HepG2 (cell line): ENCODE results near the gene PPM1G. TPM values are rescaled to one million over a fixed set of nuclear protein-coding genes. Genes with fewer than 3 reads are reported as not detected.

ENCODE experiments used
- ARNT ChIP-seq: fragments of 450-650 bp; IDR thresholded peaks from 2 replicates; pipeline ENCODE4 v1.6.1; 2017
- ATF1 ChIP-seq: IDR thresholded peaks from 2 replicates; pipeline ENCODE4 v1.6.1; 2016; ENCODE audit warnings: mild to moderate bottlenecking, control low read depth
- BHLHE40 ChIP-seq: IDR thresholded peaks from 2 replicates; pipeline ENCODE4 v1.6.1; 2011; ENCODE audit warnings: low read length, improper control_type of control experiment
- HHEX ChIP-seq: IDR thresholded peaks from 2 replicates; pipeline ENCODE4 v1.6.1; 2016; ENCODE audit warnings: control low read depth
- HNF4G ChIP-seq, 2 experiments: sonication (generic) in 1 of 2; formaldehyde crosslinking in 1 of 2; IDR thresholded peaks; 2 replicates each; pipeline versions ENCODE4 v1.4.0 to v1.6.1; 2011 to 2020; ENCODE audit warnings: borderline replicate concordance in 2 of 2, low read depth in 2 of 2, mild to moderate bottlenecking in 2 of 2, low read length in 1 of 2, missing genetic modification reagents in 1 of 2, moderate library complexity in 1 of 2
- NFIB ChIP-seq: sonication (generic); formaldehyde crosslinking; IDR thresholded peaks from 2 replicates; pipeline ENCODE4 v1.9.0; 2021; ENCODE audit warnings: missing genetic modification reagents, mild to moderate bottlenecking, borderline replicate concordance
- SALL2 ChIP-seq: sonication (generic); formaldehyde crosslinking; IDR thresholded peaks from 2 replicates; pipeline ENCODE4 v1.8.1; 2023; ENCODE audit warnings: mild to moderate bottlenecking, missing genetic modification reagents, inconsistent platforms
- TBX3 ChIP-seq: fragments of 450-650 bp; IDR thresholded peaks from 2 replicates; pipeline ENCODE4 v1.6.1; 2017; ENCODE audit warnings: antibody characterized with exemption, mild to moderate bottlenecking, inconsistent platforms, borderline replicate concordance
- ZNF235 ChIP-seq: sonication (generic); formaldehyde crosslinking; IDR thresholded peaks from 2 replicates; pipeline ENCODE4 v1.8.1; 2023; ENCODE audit warnings: mild to moderate bottlenecking, missing genetic modification reagents, borderline replicate concordance
- ZNF24 ChIP-seq: fragments of 450-650 bp; IDR thresholded peaks from 2 replicates; pipeline ENCODE4 v1.6.1; 2017; ENCODE audit warnings: antibody characterized with exemption, mild to moderate bottlenecking
- ZNF775 ChIP-seq: sonication (generic); formaldehyde crosslinking; IDR thresholded peaks from 2 replicates; pipeline ENCODE4 v1.4.0; 2020; ENCODE audit warnings: missing genetic modification reagents, mild to moderate bottlenecking, moderate library complexity, borderline replicate concordance
- polyA plus RNA-seq, 8 experiments: library from polyadenylated mRNA; depleted of rRNA in 3 of 8; stranded (reverse) in 7 of 8; unstranded in 1 of 8; fragments of >200 nt; fragmentation: Illumina TruSeq in 4 of 8; extraction: Trizol in 4 of 8; gene quantifications; 2 replicates each; pipeline versions ENCODE4 v1.2.1 to v1.2.3, GENCODE V29; 2011 to 2016; ENCODE audit warnings: low read depth in 4 of 8, missing spikeins in 1 of 8, mixed read lengths in 1 of 8; ENCODE audit not compliant: insufficient read depth in 1 of 8
- total RNA-seq, 5 experiments: library from RNA; depleted of rRNA; stranded (reverse); fragments of >200 nt; fragmentation: Illumina TruSeq; extraction: Trizol; gene quantifications; 2 replicates each; pipeline ENCODE4 v1.2.3, GENCODE V29; 2016; ENCODE audit warnings: low read depth in 1 of 5
- TF ChIP-seq, protein P1 (sequence below), 2 experiments: sonication (generic) in 1 of 2; formaldehyde crosslinking in 1 of 2; IDR thresholded peaks; 2 replicates each; pipeline versions ENCODE4 v1.6.1 to v1.9.0; 2014 to 2022; ENCODE audit warnings: antibody characterized with exemption in 1 of 2, borderline replicate concordance in 1 of 2, inconsistent platforms in 1 of 2, low read depth in 1 of 2, missing genetic modification reagents in 1 of 2
- TF ChIP-seq, protein P2 (sequence below): IDR thresholded peaks from 2 replicates; pipeline ENCODE4 v1.6.1; 2016
- TF ChIP-seq, protein P3 (sequence below): sonication (generic); formaldehyde crosslinking; IDR thresholded peaks from 2 replicates; pipeline ENCODE4 v1.5.1; 2020; ENCODE audit warnings: missing genetic modification reagents, mild to moderate bottlenecking, borderline replicate concordance
- TF ChIP-seq, protein P4 (sequence below): sonication (generic); formaldehyde crosslinking; IDR thresholded peaks from 2 replicates; pipeline ENCODE4 v1.4.0; 2020; ENCODE audit warnings: mild to moderate bottlenecking, missing genetic modification reagents
- TF ChIP-seq, protein P5 (sequence below): sonication (generic); formaldehyde crosslinking; IDR thresholded peaks from 2 replicates; pipeline ENCODE4 v1.4.0; 2020; ENCODE audit warnings: missing genetic modification reagents

The PPM1G gene
- total and polyA plus RNA-seq, 2 of the 13 experiments (the other 11 are each of a cell fraction or from before 2014, with no cell fraction given), result 58.2 to 213 TPM

DNA sequence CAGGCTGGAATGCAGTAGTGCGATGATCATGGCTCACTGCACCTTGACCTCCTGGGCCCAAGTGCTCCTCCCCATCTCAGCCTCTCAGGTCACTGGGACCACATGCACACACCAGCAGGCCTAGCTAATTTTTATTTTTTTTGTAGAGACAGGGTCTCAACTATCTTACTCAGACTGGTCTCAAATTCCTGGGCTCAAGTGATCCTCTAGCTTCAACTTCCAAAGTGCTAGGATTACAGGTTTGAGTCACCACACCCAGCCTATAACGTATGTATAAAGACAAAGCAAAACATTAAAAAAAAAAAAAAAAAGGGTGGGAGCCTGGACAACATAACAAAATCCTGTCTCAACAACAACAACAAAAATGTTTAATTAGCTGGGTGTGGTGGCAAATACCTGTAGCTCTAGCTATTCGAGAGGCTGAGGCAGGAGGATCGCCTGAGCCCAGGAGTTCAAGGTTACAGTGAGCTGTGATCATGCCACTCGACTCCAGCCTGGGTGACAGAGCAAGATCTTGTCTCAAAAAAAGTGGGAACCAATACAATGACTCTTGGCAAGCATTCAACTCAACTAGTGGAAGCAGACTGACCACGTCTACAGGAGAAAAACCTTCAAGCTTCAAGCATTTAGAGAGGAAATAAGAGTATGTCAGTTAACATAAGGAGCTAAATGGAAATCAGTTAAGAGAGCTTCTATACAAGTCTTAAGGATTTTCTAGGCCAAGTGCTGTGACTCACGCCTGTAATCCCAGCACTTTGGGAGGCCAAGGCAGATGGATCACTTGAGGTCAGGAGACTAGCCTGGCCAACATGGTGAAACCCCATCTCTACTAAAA, 55.4 kb downstream of the PPM1G start (continued):
- TF ChIP-seq, protein P1, sequence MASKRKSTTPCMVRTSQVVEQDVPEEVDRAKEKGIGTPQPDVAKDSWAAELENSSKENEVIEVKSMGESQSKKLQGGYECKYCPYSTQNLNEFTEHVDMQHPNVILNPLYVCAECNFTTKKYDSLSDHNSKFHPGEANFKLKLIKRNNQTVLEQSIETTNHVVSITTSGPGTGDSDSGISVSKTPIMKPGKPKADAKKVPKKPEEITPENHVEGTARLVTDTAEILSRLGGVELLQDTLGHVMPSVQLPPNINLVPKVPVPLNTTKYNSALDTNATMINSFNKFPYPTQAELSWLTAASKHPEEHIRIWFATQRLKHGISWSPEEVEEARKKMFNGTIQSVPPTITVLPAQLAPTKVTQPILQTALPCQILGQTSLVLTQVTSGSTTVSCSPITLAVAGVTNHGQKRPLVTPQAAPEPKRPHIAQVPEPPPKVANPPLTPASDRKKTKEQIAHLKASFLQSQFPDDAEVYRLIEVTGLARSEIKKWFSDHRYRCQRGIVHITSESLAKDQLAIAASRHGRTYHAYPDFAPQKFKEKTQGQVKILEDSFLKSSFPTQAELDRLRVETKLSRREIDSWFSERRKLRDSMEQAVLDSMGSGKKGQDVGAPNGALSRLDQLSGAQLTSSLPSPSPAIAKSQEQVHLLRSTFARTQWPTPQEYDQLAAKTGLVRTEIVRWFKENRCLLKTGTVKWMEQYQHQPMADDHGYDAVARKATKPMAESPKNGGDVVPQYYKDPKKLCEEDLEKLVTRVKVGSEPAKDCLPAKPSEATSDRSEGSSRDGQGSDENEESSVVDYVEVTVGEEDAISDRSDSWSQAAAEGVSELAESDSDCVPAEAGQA (IDR thresholded peaks at IDR 0.05; ENCODE audit: low read depth), result no peak
- TF ChIP-seq, protein P1 (CRISPR knock-in tag; IDR thresholded peaks at IDR 0.05; ENCODE audit: borderline replicate concordance), result no peak
- no peak for TF ChIP-seq ARNT
- no peak for TF ChIP-seq ZNF775 (CRISPR knock-in tag)
- no peak for TF ChIP-seq ZNF235 (CRISPR knock-in tag)
- TF ChIP-seq, protein P2, sequence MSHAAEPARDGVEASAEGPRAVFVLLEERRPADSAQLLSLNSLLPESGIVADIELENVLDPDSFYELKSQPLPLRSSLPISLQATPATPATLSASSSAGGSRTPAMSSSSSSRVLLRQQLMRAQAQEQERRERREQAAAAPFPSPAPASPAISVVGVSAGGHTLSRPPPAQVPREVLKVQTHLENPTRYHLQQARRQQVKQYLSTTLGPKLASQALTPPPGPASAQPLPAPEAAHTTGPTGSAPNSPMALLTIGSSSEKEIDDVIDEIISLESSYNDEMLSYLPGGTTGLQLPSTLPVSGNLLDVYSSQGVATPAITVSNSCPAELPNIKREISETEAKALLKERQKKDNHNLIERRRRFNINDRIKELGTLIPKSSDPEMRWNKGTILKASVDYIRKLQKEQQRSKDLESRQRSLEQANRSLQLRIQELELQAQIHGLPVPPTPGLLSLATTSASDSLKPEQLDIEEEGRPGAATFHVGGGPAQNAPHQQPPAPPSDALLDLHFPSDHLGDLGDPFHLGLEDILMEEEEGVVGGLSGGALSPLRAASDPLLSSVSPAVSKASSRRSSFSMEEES (CRISPR knock-in tag), result no peak; the same call in none of the 2 replicates
- TF ChIP-seq ZNF24, result no peak
- no peak for TF ChIP-seq BHLHE40
- no peak for TF ChIP-seq SALL2 (CRISPR knock-in tag)
- TF ChIP-seq, protein P3, sequence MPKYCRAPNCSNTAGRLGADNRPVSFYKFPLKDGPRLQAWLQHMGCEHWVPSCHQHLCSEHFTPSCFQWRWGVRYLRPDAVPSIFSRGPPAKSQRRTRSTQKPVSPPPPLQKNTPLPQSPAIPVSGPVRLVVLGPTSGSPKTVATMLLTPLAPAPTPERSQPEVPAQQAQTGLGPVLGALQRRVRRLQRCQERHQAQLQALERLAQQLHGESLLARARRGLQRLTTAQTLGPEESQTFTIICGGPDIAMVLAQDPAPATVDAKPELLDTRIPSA (CRISPR knock-in tag), result no peak
- no peak for TF ChIP-seq NFIB (CRISPR knock-in tag)
- TF ChIP-seq HHEX (CRISPR knock-in tag), result no peak
- TF ChIP-seq, protein P4, sequence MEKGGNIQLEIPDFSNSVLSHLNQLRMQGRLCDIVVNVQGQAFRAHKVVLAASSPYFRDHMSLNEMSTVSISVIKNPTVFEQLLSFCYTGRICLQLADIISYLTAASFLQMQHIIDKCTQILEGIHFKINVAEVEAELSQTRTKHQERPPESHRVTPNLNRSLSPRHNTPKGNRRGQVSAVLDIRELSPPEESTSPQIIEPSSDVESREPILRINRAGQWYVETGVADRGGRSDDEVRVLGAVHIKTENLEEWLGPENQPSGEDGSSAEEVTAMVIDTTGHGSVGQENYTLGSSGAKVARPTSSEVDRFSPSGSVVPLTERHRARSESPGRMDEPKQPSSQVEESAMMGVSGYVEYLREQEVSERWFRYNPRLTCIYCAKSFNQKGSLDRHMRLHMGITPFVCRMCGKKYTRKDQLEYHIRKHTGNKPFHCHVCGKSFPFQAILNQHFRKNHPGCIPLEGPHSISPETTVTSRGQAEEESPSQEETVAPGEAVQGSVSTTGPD, result no peak
- TF ChIP-seq, protein P5, sequence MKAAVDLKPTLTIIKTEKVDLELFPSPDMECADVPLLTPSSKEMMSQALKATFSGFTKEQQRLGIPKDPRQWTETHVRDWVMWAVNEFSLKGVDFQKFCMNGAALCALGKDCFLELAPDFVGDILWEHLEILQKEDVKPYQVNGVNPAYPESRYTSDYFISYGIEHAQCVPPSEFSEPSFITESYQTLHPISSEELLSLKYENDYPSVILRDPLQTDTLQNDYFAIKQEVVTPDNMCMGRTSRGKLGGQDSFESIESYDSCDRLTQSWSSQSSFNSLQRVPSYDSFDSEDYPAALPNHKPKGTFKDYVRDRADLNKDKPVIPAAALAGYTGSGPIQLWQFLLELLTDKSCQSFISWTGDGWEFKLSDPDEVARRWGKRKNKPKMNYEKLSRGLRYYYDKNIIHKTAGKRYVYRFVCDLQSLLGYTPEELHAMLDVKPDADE (CRISPR knock-in tag), result no peak
- TF ChIP-seq HNF4G (IDR thresholded peaks at IDR 0.05; ENCODE audit: borderline replicate concordance, low read depth, low read length), result peak; percentile 83
- TF ChIP-seq HNF4G (CRISPR knock-in tag; IDR thresholded peaks at IDR 0.05; ENCODE audit: borderline replicate concordance, low read depth), result peak; percentile 74; the same call in 1 of the 2 replicates
- TF ChIP-seq ATF1 (CRISPR knock-in tag), result no peak
- TF ChIP-seq TBX3, result no peak
